HepG2 (cell line): ENCODE results near the gene CTRL. TPM values are rescaled to one million over a fixed set of nuclear protein-coding genes. Genes with fewer than 3 reads are reported as not detected.

Source experiments
- ATF6 ChIP-seq: sonication (generic); formaldehyde crosslinking; conservative IDR thresholded peaks from 2 replicates; pipeline ENCODE4 v1.4.0; 2020; ENCODE audit warnings: missing genetic modification reagents
- BHLHE40 ChIP-seq: IDR thresholded peaks from 2 replicates; pipeline ENCODE4 v1.6.1; 2011; ENCODE audit warnings: low read length, improper control_type of control experiment
- BRCA1 ChIP-seq: sonication (generic); formaldehyde crosslinking; IDR thresholded peaks from 2 replicates; pipeline ENCODE4 v1.4.0; 2020; ENCODE audit warnings: missing genetic modification reagents
- CBX2 ChIP-seq, 2 experiments: fragments of 200-600 bp in 1 of 2; sonication (generic); formaldehyde crosslinking in 1 of 2; IDR thresholded peaks; 2 replicates each; pipeline versions ENCODE4 v1.7.0 to v1.8.1; 2018 to 2022; ENCODE audit warnings: low read depth in 2 of 2, low read length in 1 of 2, mild to moderate bottlenecking in 1 of 2, missing genetic modification reagents in 1 of 2
- DZIP1 ChIP-seq: sonication (generic); formaldehyde crosslinking; IDR thresholded peaks from 2 replicates; pipeline ENCODE4 v1.5.0; 2020; ENCODE audit warnings: mild to moderate bottlenecking, missing genetic modification reagents
- EED ChIP-seq: sonication (generic); formaldehyde crosslinking; IDR thresholded peaks from 2 replicates; pipeline ENCODE4 v1.5.0; 2020; ENCODE audit warnings: mild to moderate bottlenecking, missing genetic modification reagents
- ETV5 ChIP-seq: IDR thresholded peaks from 2 replicates; pipeline ENCODE4 v1.6.1; 2018; ENCODE audit warnings: missing biosample characterization, missing genetic modification reagents, inconsistent platforms, borderline replicate concordance
- GATAD2A ChIP-seq: IDR thresholded peaks from 2 replicates; pipeline ENCODE4 v1.6.1; 2016
- HMGXB4 ChIP-seq, 2 experiments: sonication (generic) in 1 of 2; formaldehyde crosslinking in 1 of 2; IDR thresholded peaks; 2 replicates each; pipeline versions ENCODE4 v1.4.0 to v1.6.1; 2018 to 2020; ENCODE audit warnings: missing genetic modification reagents in 2 of 2, borderline replicate concordance in 1 of 2, low read depth in 1 of 2, mild to moderate bottlenecking in 1 of 2, missing biosample characterization in 1 of 2
- KLF12 ChIP-seq: sonication (generic); formaldehyde crosslinking; IDR thresholded peaks from 2 replicates; pipeline ENCODE4 v1.4.0; 2020; ENCODE audit warnings: missing genetic modification reagents, borderline replicate concordance
- LBX2 ChIP-seq: sonication (generic); formaldehyde crosslinking; IDR thresholded peaks from 2 replicates; pipeline ENCODE4 v1.5.0; 2020; ENCODE audit warnings: missing genetic modification reagents, mild to moderate bottlenecking, borderline replicate concordance
- MYNN ChIP-seq: sonication (generic); formaldehyde crosslinking; IDR thresholded peaks from 2 replicates; pipeline ENCODE4 v1.4.0; 2020; ENCODE audit warnings: mild to moderate bottlenecking, low read depth, missing genetic modification reagents
- NR2C2 ChIP-seq: sonication (generic); formaldehyde crosslinking; IDR thresholded peaks from 2 replicates; pipeline ENCODE4 v1.4.0; 2020; ENCODE audit warnings: missing genetic modification reagents, mild to moderate bottlenecking, moderate library complexity, borderline replicate concordance
- ZNF18 ChIP-seq: sonication (generic); formaldehyde crosslinking; IDR thresholded peaks from 2 replicates; pipeline ENCODE4 v1.8.0; 2022; ENCODE audit warnings: mild to moderate bottlenecking, missing genetic modification reagents; ENCODE audit not compliant: insufficient replicate concordance
- ZNF280B ChIP-seq: sonication (generic); formaldehyde crosslinking; IDR thresholded peaks from 2 replicates; pipeline ENCODE4 v1.5.0; 2020; ENCODE audit warnings: missing genetic modification reagents, mild to moderate bottlenecking, borderline replicate concordance
- ZNF501 ChIP-seq: sonication (generic); formaldehyde crosslinking; IDR thresholded peaks from 2 replicates; pipeline ENCODE4 v1.5.1; 2020; ENCODE audit warnings: mild to moderate bottlenecking, moderate library complexity, missing genetic modification reagents
- ZNF724P ChIP-seq: sonication (generic); formaldehyde crosslinking; IDR thresholded peaks from 2 replicates; pipeline ENCODE4 v1.8.0; 2022; ENCODE audit warnings: missing genetic modification reagents, borderline replicate concordance
- ZNF737 ChIP-seq: sonication (generic); formaldehyde crosslinking; IDR thresholded peaks from 2 replicates; pipeline ENCODE4 v1.5.0; 2020; ENCODE audit warnings: missing genetic modification reagents, mild to moderate bottlenecking, borderline replicate concordance
- ZNF777 ChIP-seq: sonication (generic); formaldehyde crosslinking; IDR thresholded peaks from 2 replicates; pipeline ENCODE4 v1.4.0; 2020; ENCODE audit warnings: missing genetic modification reagents
- polyA plus RNA-seq, 8 experiments: library from polyadenylated mRNA; depleted of rRNA in 3 of 8; stranded (reverse) in 7 of 8; unstranded in 1 of 8; fragments of >200 nt; fragmentation: Illumina TruSeq in 4 of 8; extraction: Trizol in 4 of 8; gene quantifications; 2 replicates each; pipeline versions ENCODE4 v1.2.1 to v1.2.3, GENCODE V29; 2011 to 2016; ENCODE audit warnings: low read depth in 4 of 8, missing spikeins in 1 of 8, mixed read lengths in 1 of 8; ENCODE audit not compliant: insufficient read depth in 1 of 8
- total RNA-seq, 5 experiments: library from RNA; depleted of rRNA; stranded (reverse); fragments of >200 nt; fragmentation: Illumina TruSeq; extraction: Trizol; gene quantifications; 2 replicates each; pipeline ENCODE4 v1.2.3, GENCODE V29; 2016; ENCODE audit warnings: low read depth in 1 of 5

Gene CTRL
- total and polyA plus RNA-seq, 2 of the 13 experiments (the other 11 are each of a cell fraction or from before 2014, with no cell fraction given): 1.9 to 2.7 TPM

GRCh38 chr16:67942200-67942509, 10.5 kb upstream of the CTRL start (continued):
- TF ChIP-seq HMGXB4 (CRISPR knock-in tag; IDR thresholded peaks at IDR 0.05; ENCODE audit: borderline replicate concordance in 1 of 2, low read depth in 1 of 2): peak in 1 of 2 experiments; percentile 62; a peak in 2 of 4 replicates
- TF ChIP-seq EED: 0 out of 2 replicates have a peak, but pooled peaks have one; percentile 24
- peak; percentile 71 for TF ChIP-seq LBX2 (CRISPR knock-in tag)
- no peak for TF ChIP-seq ZNF501 (CRISPR knock-in tag)
- no peak for TF ChIP-seq DZIP1 (CRISPR knock-in tag)
- TF ChIP-seq MYNN (CRISPR knock-in tag): no peak; the same call in 1 of the 2 replicates
- TF ChIP-seq ZNF724P (CRISPR knock-in tag): 0 out of 2 replicates have a peak, but pooled peaks have one; percentile 82
- TF ChIP-seq ZNF18 (CRISPR knock-in tag): no peak
- 0 out of 2 replicates have a peak, but pooled peaks have one; percentile 15 for TF ChIP-seq ZNF777
- TF ChIP-seq ATF6 (CRISPR knock-in tag): no peak
- peak; percentile 41; the same call in 1 of the 2 replicates for TF ChIP-seq GATAD2A (CRISPR knock-in tag)
- TF ChIP-seq ZNF737 (CRISPR knock-in tag): no peak
- no peak for TF ChIP-seq CBX2 (IDR thresholded peaks at IDR 0.05; ENCODE audit: low read depth, low read length)
- no peak for TF ChIP-seq CBX2 (CRISPR knock-in tag; IDR thresholded peaks at IDR 0.05; ENCODE audit: low read depth)
- TF ChIP-seq NR2C2 (CRISPR knock-in tag): no peak
- TF ChIP-seq ETV5 (CRISPR knock-in tag): no peak
- 0 out of 2 replicates have a peak, but pooled peaks have one; percentile 13 for TF ChIP-seq ZNF280B (CRISPR knock-in tag)
- TF ChIP-seq BHLHE40: peak; percentile 18; the same call in 1 of the 2 replicates
- TF ChIP-seq BRCA1: no peak
- 0 out of 2 replicates have a peak, but pooled peaks have one; percentile 15 for TF ChIP-seq KLF12 (CRISPR knock-in tag)
